Neural crest cell (in vitro differentiated cells): ENCODE measurements around the gene AHCYL2. TPM values are rescaled to one million over a fixed set of nuclear protein-coding genes. Genes with fewer than 3 reads are reported as not detected.

Source experiments
- DNase-seq: peaks from one replicate; pipeline ENCODE4 v3.0.0; 2021; ENCODE audit warnings: low read depth, mixed read lengths, low spot score
- H3K27ac Mint-ChIP-seq: one replicate; pipeline ENCODE4 v1.8.0; 2021; ENCODE audit warnings: mild to moderate bottlenecking, mixed read lengths; ENCODE audit not compliant: unreplicated experiment
- H3K27me3 Mint-ChIP-seq: 2 replicates; pipeline ENCODE4 v1.8.0; 2021; ENCODE audit warnings: low read depth, mild to moderate bottlenecking, mixed read lengths
- H3K36me3 Mint-ChIP-seq: 2 replicates; pipeline ENCODE4 v1.8.0; 2021; ENCODE audit warnings: low read depth, mild to moderate bottlenecking, mixed read lengths
- H3K4me1 Mint-ChIP-seq: 2 replicates; pipeline ENCODE4 v1.8.0; 2021; ENCODE audit warnings: mixed read lengths
- H3K4me3 Mint-ChIP-seq: one replicate; pipeline ENCODE4 v1.8.0; 2021; ENCODE audit warnings: mild to moderate bottlenecking, mixed read lengths
- H3K9me3 Mint-ChIP-seq: 2 replicates; pipeline ENCODE4 v1.8.0; 2021; ENCODE audit warnings: mixed read lengths
- total RNA-seq: library from RNA; stranded (reverse); gene quantifications from 2 replicates; pipeline ENCODE4 v1.2.1, GENCODE V29; 2021
- TF ChIP-seq, protein P1 (sequence below): fragments of 200-600 bp; sonication (generic); conservative IDR thresholded peaks from 2 replicates; pipeline ENCODE4 v1.5.0; 2021; ENCODE audit warnings: antibody characterized with exemption, mild to moderate bottlenecking

AHCYL2 gene
- total RNA-seq, 1 donor from 2014 or later, result 19.1 TPM

GRCh38 chr7:129338450-129338849 is 113.6 kb downstream of the AHCYL2 start:
- Mint-ChIP-seq H3K4me1 (no peaks in the 10 kb centered on the region), H3K4me3 (no peak overlapping the region), H3K27ac (no peak overlapping the region), H3K27me3 (no peaks in the 10 kb centered on the region), H3K36me3 (no peaks in the 10 kb centered on the region), H3K9me3 (no peaks in the 10 kb centered on the region)
- TF ChIP-seq, protein P1, sequence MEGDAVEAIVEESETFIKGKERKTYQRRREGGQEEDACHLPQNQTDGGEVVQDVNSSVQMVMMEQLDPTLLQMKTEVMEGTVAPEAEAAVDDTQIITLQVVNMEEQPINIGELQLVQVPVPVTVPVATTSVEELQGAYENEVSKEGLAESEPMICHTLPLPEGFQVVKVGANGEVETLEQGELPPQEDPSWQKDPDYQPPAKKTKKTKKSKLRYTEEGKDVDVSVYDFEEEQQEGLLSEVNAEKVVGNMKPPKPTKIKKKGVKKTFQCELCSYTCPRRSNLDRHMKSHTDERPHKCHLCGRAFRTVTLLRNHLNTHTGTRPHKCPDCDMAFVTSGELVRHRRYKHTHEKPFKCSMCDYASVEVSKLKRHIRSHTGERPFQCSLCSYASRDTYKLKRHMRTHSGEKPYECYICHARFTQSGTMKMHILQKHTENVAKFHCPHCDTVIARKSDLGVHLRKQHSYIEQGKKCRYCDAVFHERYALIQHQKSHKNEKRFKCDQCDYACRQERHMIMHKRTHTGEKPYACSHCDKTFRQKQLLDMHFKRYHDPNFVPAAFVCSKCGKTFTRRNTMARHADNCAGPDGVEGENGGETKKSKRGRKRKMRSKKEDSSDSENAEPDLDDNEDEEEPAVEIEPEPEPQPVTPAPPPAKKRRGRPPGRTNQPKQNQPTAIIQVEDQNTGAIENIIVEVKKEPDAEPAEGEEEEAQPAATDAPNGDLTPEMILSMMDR, result no peak
- no peak for DNase-seq

DNA sequence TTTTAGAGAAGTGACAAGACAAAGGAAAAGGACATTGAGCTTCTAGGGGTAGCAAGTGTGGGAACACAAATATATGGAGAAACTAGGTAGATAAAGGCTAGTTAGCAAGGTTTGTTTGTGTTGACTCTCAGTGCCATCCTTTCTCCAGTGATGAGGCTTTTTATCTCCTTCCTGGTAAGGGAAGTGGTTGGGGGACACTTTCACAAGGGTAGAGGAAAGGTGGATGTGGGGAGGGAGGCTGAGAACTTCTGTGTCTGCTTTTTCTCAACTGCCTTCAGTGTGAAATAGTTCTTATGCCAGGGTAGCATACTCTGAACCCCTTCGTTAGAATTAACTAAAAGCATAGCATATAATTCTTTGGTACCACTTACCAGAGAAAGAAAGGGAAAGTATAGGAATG is 116.4 kb downstream of the AHCYL2 start:
- Mint-ChIP-seq H3K27me3 (no peaks in the 10 kb centered on the region), H3K4me3 (no peak overlapping the region), H3K27ac (no peak overlapping the region)

GRCh38 chr7:129341816-129342806 is 117.3 kb downstream of the AHCYL2 start:
- no peak for DNase-seq
- H3K4me1 Mint-ChIP-seq, result peaks cover 6% of the 10 kb centered on the region
- no peak overlapping the region for H3K27ac Mint-ChIP-seq
- no peaks in the 10 kb centered on the region for H3K27me3 Mint-ChIP-seq
- H3K36me3 Mint-ChIP-seq, result no peaks in the 10 kb centered on the region
- TF ChIP-seq, protein P1, result no peak
- H3K4me3 Mint-ChIP-seq, result no peak overlapping the region
- no peaks in the 10 kb centered on the region for H3K9me3 Mint-ChIP-seq

More for the DNA sequence above, 116.4 kb downstream of the AHCYL2 start:
- H3K36me3 Mint-ChIP-seq, result no peaks in the 10 kb centered on the region
- peaks cover 6% of the 10 kb centered on the region for H3K4me1 Mint-ChIP-seq
- no peaks in the 10 kb centered on the region for H3K9me3 Mint-ChIP-seq
- TF ChIP-seq, protein P1, result no peak
- DNase-seq, result no peak

- TF ChIP-seq, protein P1, result peak; percentile 81
- no peak overlapping the region for H3K4me3 Mint-ChIP-seq
- H3K9me3 Mint-ChIP-seq, result no peaks in the 10 kb centered on the region
- no peak for DNase-seq
- no peaks in the 10 kb centered on the region for H3K27me3 Mint-ChIP-seq
- H3K27ac Mint-ChIP-seq, result no peak overlapping the region
- peaks cover 6% of the 10 kb centered on the region for H3K4me1 Mint-ChIP-seq
- no peaks in the 10 kb centered on the region for H3K36me3 Mint-ChIP-seq
Observed at GRCh38 chr7:129343099-129343700, 118.4 kb downstream of the AHCYL2 start.

DNA sequence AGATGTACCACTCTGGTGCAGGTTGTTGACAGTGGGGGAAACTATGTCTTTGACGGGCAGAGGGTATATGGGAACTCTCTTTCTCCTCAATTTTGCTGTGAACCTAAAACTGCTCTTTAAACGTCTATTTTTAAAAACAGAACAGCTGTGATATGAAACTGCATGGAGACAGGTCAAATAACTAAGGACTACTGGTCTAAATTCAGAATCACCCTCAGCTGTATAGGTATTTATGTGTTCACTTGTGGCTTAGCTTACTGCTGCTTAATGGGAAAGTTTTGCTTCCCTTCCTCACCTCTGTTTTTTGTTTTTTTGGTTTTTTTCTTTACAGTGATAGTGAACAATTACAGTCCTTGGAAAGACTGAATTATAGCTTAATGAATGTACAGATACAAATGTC is 122.5 kb downstream of the AHCYL2 start:
- H3K9me3 Mint-ChIP-seq, result no peaks in the 10 kb centered on the region
- H3K36me3 Mint-ChIP-seq, result no peaks in the 10 kb centered on the region
- no peaks in the 10 kb centered on the region for H3K27me3 Mint-ChIP-seq
- peaks cover 6% of the 10 kb centered on the region for H3K4me1 Mint-ChIP-seq
- TF ChIP-seq, protein P1, result no peak
- no peak overlapping the region for H3K27ac Mint-ChIP-seq
- H3K4me3 Mint-ChIP-seq, result no peak overlapping the region
- no peak for DNase-seq
